Stimulated activated CD8-positive, alpha-beta memory T cell treated with anti-CD3 and anti-CD28 coated beads, Interleukin-12 subunit alpha, Interleukin-12 subunit beta, amount 100 ng/mL, for 4 hours (primary cell): Measurements from ENCODE around the gene PLEKHA5.
"Not testable (repeated sequence)": the region's sequence is repeated elsewhere in the genome, so short reads cannot be mapped to it uniquely, and the experiment has no call there.

Source experiments
- DNase-seq: peaks from one replicate; pipeline ENCODE4 v3.0.0-alpha.2; 2020; ENCODE audit warnings: low read depth

Gene PLEKHA5

GRCh38 chr12:19404242-19404880 is 274.8 kb downstream of the PLEKHA5 start:
- peak; percentile 9 for DNase-seq

- DNase-seq: no peak
These were observed 279.8 kb downstream of the PLEKHA5 start for GRCh38 chr12:19409376-19409775.

- DNase-seq: no peak
These were observed 280.7 kb downstream of the PLEKHA5 start for GRCh38 chr12:19410211-19410610.

DNA sequence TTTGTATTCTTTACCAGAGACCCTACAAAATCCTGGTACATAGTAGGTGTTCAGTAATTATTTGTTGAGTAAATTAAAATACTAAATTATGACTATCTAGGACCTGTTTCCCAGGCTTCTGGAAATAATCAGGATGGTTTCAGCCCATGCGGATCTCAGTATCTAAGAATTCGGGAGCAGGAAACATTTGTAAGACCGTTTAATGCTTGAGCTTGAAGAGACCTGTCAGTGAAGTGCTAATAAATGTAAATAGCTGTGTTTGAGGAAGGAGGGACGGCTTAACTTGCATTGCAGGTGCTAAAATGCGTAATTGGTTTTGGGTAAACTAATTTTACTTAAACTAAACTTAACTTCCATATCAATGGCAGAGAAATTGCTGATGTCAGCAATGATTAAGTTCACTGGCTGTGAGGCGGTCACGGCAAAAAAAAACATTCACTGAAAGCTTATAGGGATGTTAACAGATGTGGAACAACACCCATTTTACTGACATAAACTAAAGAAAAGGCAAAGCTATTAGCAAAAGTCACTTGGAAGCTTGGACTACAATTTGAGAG is 281.2 kb downstream of the PLEKHA5 start:
- DNase-seq: no peak

DNA sequence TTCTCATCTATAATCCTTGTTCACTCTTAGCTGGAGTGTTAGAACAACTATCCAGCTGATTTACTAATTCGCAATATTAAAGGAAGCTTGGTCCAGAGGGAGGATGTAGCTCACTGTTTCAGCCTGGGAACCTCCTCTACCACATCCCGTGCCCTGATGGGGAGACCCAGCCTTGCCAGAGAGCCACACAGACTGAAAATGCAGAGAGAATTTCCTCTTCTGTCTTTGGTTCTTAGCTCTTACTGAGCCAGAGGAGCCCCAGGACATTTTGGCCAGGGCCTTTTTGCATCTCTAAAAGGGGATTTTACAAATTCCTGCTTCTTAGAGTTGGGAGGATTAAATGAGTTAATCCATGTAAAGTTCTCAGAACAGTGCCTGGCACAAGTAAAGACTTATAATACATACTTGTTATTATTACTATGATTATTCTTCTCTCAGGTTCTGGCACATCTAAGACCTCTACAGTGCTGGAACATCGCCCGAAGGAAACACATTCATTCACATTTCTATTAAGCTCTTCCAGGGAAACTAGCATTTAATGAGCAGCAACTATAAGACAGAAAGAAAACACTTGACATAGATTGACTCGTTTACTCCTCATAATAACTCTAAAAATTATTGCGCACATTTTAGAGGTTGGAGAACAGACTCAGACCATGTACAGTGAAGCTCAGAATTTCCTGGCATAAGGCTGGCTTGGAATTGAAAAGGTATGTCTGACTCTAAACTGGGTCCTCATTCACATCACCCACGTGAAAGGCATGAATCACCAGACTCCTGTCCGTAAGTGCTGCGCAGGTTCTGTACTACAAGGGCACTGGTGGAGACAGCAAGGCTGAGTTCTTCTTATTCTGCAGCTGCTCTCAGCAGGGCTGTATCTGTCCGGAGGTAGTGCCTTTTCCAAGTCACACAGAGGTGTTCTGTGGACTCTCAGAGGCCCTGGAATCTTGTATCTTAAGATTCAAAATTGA is 282.0 kb downstream of the PLEKHA5 start:
- DNase-seq: no peak

- no peak for DNase-seq
These were observed 283.3 kb downstream of the PLEKHA5 start for GRCh38 chr12:19412844-19413243.

DNA sequence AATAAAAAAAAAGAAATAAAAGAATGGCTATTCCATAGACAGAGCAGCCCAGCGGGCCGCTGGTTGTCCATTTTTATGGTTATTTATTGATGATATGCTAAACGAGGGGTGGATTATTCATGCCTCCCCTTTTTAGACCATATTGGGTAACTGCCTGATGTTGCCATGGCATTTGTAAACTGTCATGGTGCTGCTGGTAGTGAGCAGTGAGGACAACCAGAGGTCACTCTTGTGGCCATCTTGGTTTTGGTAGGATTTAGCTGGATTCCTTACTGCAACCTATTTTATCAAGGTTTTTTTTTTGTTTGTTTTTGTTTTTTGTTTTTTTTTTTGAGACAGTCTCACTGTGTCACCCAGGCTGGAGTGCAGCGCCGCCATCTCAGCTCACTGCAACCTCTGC is 284.0 kb downstream of the PLEKHA5 start:
- not testable (repeated sequence) for DNase-seq

DNA sequence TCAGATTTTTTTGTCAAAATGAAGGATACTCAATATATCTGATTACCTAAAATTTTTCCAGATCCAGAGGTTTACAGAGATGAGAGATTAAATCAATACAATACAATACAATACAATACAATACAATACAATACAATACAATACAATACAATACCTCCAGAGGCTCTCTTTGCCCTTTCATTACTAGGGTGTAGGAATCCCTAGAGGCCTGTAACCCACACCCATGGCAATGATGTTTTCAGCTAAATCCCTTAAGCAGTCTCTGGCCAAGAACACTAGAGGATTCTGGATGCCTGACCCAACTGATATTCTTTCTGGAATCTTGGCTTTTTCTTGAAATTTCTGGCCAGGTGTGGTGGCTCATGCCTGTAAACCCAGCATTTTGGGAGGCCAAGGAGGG is 286.0 kb downstream of the PLEKHA5 start:
- DNase-seq: no peak

- no peak for DNase-seq
These were observed 289.6 kb downstream of the PLEKHA5 start for GRCh38 chr12:19419086-19419485.

- DNase-seq: no peak
These were observed 292.2 kb downstream of the PLEKHA5 start for GRCh38 chr12:19421503-19422282.

GRCh38 chr12:19423166-19423930 is 293.8 kb downstream of the PLEKHA5 start:
- no peak for DNase-seq
